Transverse colon (tissue), 4 donors: ENCODE data around the gene MAN1B1.

ENCODE experiments used
- POLR2AphosphoS5 ChIP-seq, 3 donors: sonication (generic); formaldehyde crosslinking; IDR thresholded peaks; one replicate each; pipeline ENCODE4 v1.6.1; 2016; ENCODE audit warnings: antibody characterized with exemption in 3 of 3
- TF ChIP-seq, protein P1 (sequence below), 5 experiments: fragments of 200-600 bp in 3 of 5; fragments of 450-650 bp in 2 of 5; sonication (generic) in 3 of 5; IDR thresholded peaks; 1 replicate in 2 of 5; 2 replicates in 3 of 5; pipeline ENCODE4 v1.5.1; 2016 to 2017; ENCODE audit warnings: antibody characterized with exemption in 5 of 5, inconsistent platforms in 3 of 5, mild to moderate bottlenecking in 2 of 5, moderate library complexity in 1 of 5

DNA sequence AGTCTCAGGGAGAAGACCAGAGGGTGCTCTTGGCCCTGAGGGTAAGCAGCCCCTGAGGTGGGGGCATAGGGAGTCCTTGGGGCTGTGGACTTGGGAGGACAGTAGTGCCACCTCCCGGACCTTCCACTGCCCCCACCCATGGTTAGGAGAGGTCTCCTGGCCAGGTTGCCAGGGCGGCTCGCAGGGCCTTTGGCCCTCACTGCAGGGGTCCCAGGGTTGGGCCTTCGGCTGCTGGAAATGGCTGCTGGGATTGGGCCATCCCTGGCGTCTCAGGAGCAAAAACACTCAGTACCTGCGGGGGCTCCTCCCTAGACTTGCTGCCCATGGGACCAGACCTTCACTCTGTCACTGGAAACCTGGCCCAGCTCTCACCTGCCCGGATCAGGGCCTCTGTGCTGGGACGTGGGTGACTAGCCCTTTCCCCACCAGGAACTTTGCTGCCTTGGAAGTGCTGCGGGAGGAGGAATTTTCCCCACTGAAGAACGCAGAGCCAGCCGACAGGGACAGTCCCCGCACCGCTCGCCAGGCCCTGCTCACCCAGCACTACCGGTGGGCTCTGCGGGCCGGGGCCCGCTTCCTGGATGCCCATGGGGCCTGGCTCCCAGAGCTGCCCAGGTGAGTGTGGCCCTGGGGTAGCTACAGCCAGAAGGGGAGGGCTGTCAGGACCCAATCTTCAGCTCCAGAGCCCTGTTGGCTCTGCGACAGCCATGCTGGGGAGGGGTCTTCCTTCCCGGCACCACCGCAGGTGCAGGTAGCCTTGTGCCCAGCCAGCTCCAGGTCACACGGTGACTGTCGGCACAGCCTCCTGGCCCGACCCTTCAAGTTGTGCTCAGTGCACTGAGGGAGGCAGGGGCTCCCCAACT, 6.3 kb upstream of the MAN1B1 start:
- TF ChIP-seq, protein P1, sequence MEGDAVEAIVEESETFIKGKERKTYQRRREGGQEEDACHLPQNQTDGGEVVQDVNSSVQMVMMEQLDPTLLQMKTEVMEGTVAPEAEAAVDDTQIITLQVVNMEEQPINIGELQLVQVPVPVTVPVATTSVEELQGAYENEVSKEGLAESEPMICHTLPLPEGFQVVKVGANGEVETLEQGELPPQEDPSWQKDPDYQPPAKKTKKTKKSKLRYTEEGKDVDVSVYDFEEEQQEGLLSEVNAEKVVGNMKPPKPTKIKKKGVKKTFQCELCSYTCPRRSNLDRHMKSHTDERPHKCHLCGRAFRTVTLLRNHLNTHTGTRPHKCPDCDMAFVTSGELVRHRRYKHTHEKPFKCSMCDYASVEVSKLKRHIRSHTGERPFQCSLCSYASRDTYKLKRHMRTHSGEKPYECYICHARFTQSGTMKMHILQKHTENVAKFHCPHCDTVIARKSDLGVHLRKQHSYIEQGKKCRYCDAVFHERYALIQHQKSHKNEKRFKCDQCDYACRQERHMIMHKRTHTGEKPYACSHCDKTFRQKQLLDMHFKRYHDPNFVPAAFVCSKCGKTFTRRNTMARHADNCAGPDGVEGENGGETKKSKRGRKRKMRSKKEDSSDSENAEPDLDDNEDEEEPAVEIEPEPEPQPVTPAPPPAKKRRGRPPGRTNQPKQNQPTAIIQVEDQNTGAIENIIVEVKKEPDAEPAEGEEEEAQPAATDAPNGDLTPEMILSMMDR (IDR thresholded peaks at IDR 0.05): no peak
- no peak for TF ChIP-seq POLR2AphosphoS5 (IDR thresholded peaks at IDR 0.05)
